ENCODE results near the gene SLC36A1.
"Not testable (repeated sequence)": the region's sequence is repeated elsewhere in the genome, so short reads cannot be mapped to it uniquely, and the experiment has no call there.

Gene SLC36A1

GRCh38 chr5:151483176-151483575, 35.8 kb downstream of the SLC36A1 start:
- DNase-seq (ENCODE audit: extremely low read depth in 1 of 2, low read depth in 1 of 2) = no peak

GRCh38 chr5:151483647-151484046, 36.2 kb downstream of the SLC36A1 start:
- no peak for DNase-seq (ENCODE audit: extremely low read depth in 1 of 2, low read depth in 1 of 2)

GRCh38 chr5:151487544-151487943, 40.1 kb downstream of the SLC36A1 start:
- no peak for DNase-seq (ENCODE audit: extremely low read depth in 1 of 2, low read depth in 1 of 2)

GRCh38 chr5:151490627-151491026, 43.2 kb downstream of the SLC36A1 start:
- no peak for DNase-seq (ENCODE audit: extremely low read depth in 1 of 2, low read depth in 1 of 2)

GRCh38 chr5:151491062-151491461, 43.7 kb downstream of the SLC36A1 start:
- no peak for DNase-seq (ENCODE audit: extremely low read depth in 1 of 2, low read depth in 1 of 2)

- DNase-seq (ENCODE audit: extremely low read depth in 1 of 2, low read depth in 1 of 2) = peak in 1 of 2 donors; percentile 9
Observed at GRCh38 chr5:151492729-151493128, 45.3 kb downstream of the SLC36A1 start.

- no peak for DNase-seq (ENCODE audit: extremely low read depth in 1 of 2, low read depth in 1 of 2)
Observed at GRCh38 chr5:151493665-151494064, 46.3 kb downstream of the SLC36A1 start.

GRCh38 chr5:151495320-151495719, 47.9 kb downstream of the SLC36A1 start:
- no peak for DNase-seq (ENCODE audit: extremely low read depth in 1 of 2, low read depth in 1 of 2)

GRCh38 chr5:151496041-151496484, 48.7 kb downstream of the SLC36A1 start:
- no peak for DNase-seq (ENCODE audit: extremely low read depth in 1 of 2, low read depth in 1 of 2)

- DNase-seq (ENCODE audit: extremely low read depth in 1 of 2, low read depth in 1 of 2) = no peak
Observed at GRCh38 chr5:151497391-151498002, 50.1 kb downstream of the SLC36A1 start.

GRCh38 chr5:151498395-151499155, 51.2 kb downstream of the SLC36A1 start:
- no peak for DNase-seq (ENCODE audit: extremely low read depth in 1 of 2, low read depth in 1 of 2)

GRCh38 chr5:151499501-151500035, 52.2 kb downstream of the SLC36A1 start:
- no peak for DNase-seq (ENCODE audit: extremely low read depth in 1 of 2, low read depth in 1 of 2)

- DNase-seq (ENCODE audit: extremely low read depth in 1 of 2, low read depth in 1 of 2) = no peak
Observed at GRCh38 chr5:151504006-151504405, 56.6 kb downstream of the SLC36A1 start.

- not testable (repeated sequence) for DNase-seq (ENCODE audit: extremely low read depth in 1 of 2, low read depth in 1 of 2)
Observed at GRCh38 chr5:151508308-151508707, 60.9 kb downstream of the SLC36A1 start.

GRCh38 chr5:151509231-151509630, 61.8 kb downstream of the SLC36A1 start:
- DNase-seq (ENCODE audit: extremely low read depth in 1 of 2, low read depth in 1 of 2) = no peak

- DNase-seq (ENCODE audit: extremely low read depth in 1 of 2, low read depth in 1 of 2) = no peak
Observed at GRCh38 chr5:151509836-151510235, 62.4 kb downstream of the SLC36A1 start.

- no peak for DNase-seq (ENCODE audit: extremely low read depth in 1 of 2, low read depth in 1 of 2)
Observed at GRCh38 chr5:151517122-151517920, 69.9 kb downstream of the SLC36A1 start.

- no peak for DNase-seq (ENCODE audit: extremely low read depth in 1 of 2, low read depth in 1 of 2)
Observed at GRCh38 chr5:151520294-151520693, 72.9 kb downstream of the SLC36A1 start.

GRCh38 chr5:151522226-151522625, 74.8 kb downstream of the SLC36A1 start:
- no peak for DNase-seq (ENCODE audit: extremely low read depth in 1 of 2, low read depth in 1 of 2)

GRCh38 chr5:151523335-151523734, 75.9 kb downstream of the SLC36A1 start:
- peak; percentile 5 to 8 for DNase-seq (ENCODE audit: extremely low read depth in 1 of 2, low read depth in 1 of 2)

- no peak for DNase-seq (ENCODE audit: extremely low read depth in 1 of 2, low read depth in 1 of 2)
Observed at GRCh38 chr5:151528153-151528552, 80.8 kb downstream of the SLC36A1 start.
